Testis (tissue), 3 donors: ENCODE measurements around the gene SMG7. TPM values are rescaled to one million over a fixed set of nuclear protein-coding genes. Genes with fewer than 3 reads are reported as not detected.

Experiments
- DNase-seq: peaks from one replicate; pipeline ENCODE4 v3.0.0-alpha.2; 2019
- H3K27ac ChIP-seq, 2 donors: fragments of 200-600 bp; sonication (generic); one replicate each; pipeline ENCODE4 v1.5.1; 2019
- H3K27me3 ChIP-seq: fragments of 200-600 bp; sonication (generic); one replicate; pipeline ENCODE4 v1.5.1; 2019
- H3K36me3 ChIP-seq: fragments of 200-600 bp; sonication (generic); one replicate; pipeline ENCODE4 v1.5.1; 2017; ENCODE audit warnings: low read depth; ENCODE audit errors: missing control alignments
- H3K4me1 ChIP-seq: fragments of 200-600 bp; sonication (generic); one replicate; pipeline ENCODE4 v1.5.1; 2019
- H3K4me3 ChIP-seq, 2 donors: fragments of 200-600 bp; sonication (generic); one replicate each; pipeline ENCODE4 v1.5.1; 2017 to 2019
- H3K9me3 ChIP-seq: fragments of 200-600 bp; sonication (generic); one replicate; pipeline ENCODE4 v1.5.1; 2017
- POLR2A ChIP-seq: fragments of 450-650 bp; IDR thresholded peaks from one replicate; pipeline ENCODE4 v1.6.1; 2017; ENCODE audit warnings: antibody characterized with exemption, mild to moderate bottlenecking, moderate library complexity
- WGBS, 2 donors: methylation state at CpG; one replicate each; pipeline ENCODE4 v1.1.5; 2018; 5-methylcytosine and 5-hydroxymethylcytosine counted together
- intact Hi-C: fragments of 100-400 bp; cut with DNase I; formaldehyde crosslinking; loops from one replicate; pipeline ENCODE4 v1.15.1; 2023; ENCODE audit warnings: low total_unique reads
- polyA plus RNA-seq: library from polyadenylated mRNA; stranded (reverse); fragments of 350-450 nt; fragmentation: Illumina TruSeq; extraction: RNeasy Lipid Tissue Mini Kit (QIAGEN cat#74804); gene quantifications from one replicate; pipeline ENCODE4 v1.2.3, GENCODE V29; 2014; ENCODE audit warnings: low read depth, low replicate concordance; ENCODE audit not compliant: insufficient read depth
- total RNA-seq, 2 donors: library from RNA; depleted of rRNA; stranded (reverse); fragments of >200 nt; gene quantifications; one replicate each; pipeline ENCODE4 v1.2.3, GENCODE V29; 2016
- TF ChIP-seq, protein P1 (sequence below), 3 experiments: fragments of 450-650 bp in 2 of 3; fragments of 200-600 bp in 1 of 3; sonication (generic) in 1 of 3; IDR thresholded peaks; one replicate each; pipeline ENCODE4 v1.5.1; 2016 to 2019; ENCODE audit warnings: antibody characterized with exemption in 3 of 3, mild to moderate bottlenecking in 2 of 3, moderate library complexity in 1 of 3

SMG7 gene
- total and polyA plus RNA-seq, 3 donors from 2014 or later = 109 to 157 (median 139) TPM

- no peak overlapping the region for H3K4me3 ChIP-seq
- H3K27ac ChIP-seq = no peak overlapping the region
- TF ChIP-seq, protein P1, sequence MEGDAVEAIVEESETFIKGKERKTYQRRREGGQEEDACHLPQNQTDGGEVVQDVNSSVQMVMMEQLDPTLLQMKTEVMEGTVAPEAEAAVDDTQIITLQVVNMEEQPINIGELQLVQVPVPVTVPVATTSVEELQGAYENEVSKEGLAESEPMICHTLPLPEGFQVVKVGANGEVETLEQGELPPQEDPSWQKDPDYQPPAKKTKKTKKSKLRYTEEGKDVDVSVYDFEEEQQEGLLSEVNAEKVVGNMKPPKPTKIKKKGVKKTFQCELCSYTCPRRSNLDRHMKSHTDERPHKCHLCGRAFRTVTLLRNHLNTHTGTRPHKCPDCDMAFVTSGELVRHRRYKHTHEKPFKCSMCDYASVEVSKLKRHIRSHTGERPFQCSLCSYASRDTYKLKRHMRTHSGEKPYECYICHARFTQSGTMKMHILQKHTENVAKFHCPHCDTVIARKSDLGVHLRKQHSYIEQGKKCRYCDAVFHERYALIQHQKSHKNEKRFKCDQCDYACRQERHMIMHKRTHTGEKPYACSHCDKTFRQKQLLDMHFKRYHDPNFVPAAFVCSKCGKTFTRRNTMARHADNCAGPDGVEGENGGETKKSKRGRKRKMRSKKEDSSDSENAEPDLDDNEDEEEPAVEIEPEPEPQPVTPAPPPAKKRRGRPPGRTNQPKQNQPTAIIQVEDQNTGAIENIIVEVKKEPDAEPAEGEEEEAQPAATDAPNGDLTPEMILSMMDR (IDR thresholded peaks at IDR 0.05) = no peak
- no peaks in the 10 kb centered on the region for H3K4me1 ChIP-seq
- intact Hi-C loops = no loop called here
- no peaks in the 10 kb centered on the region for H3K9me3 ChIP-seq
- 64 to 71% methylated on average over 5 of the region's 5 CpGs for WGBS, 2 donors
- DNase-seq = no peak
- H3K27me3 ChIP-seq = no peaks in the 10 kb centered on the region
- no peaks in the 10 kb centered on the region for H3K36me3 ChIP-seq
Measured at GRCh38 chr1:183584147-183584546, 111.8 kb downstream of the SMG7 start.

DNA sequence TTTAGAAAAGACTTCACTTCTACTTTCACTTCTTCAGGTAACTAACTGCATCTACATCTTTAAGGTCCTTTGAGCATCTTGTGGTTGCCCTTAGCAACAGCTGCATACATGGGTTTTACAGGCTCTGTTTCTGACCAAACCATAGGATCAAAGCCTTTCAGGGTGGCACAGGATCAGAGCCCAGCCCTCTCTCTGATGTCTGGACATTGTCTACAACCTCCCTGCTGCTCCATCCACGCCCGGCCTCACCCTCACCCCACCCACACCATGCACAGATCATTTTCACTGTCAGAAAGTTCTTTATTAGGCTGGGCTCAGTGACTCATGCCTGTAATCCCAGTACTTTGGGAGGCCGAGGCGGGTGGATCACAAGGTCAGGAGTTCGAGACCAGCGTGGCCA is 112.7 kb downstream of the SMG7 start:
- no peaks in the 10 kb centered on the region for H3K36me3 ChIP-seq
- no peaks in the 10 kb centered on the region for H3K4me1 ChIP-seq
- no peaks in the 10 kb centered on the region for H3K9me3 ChIP-seq
- no peak for DNase-seq
- 85 to 90% methylated on average over 6 of the region's 6 CpGs for WGBS, 2 donors
- H3K27ac ChIP-seq = no peak overlapping the region
- no peaks in the 10 kb centered on the region for H3K27me3 ChIP-seq
- H3K4me3 ChIP-seq = no peak overlapping the region
- TF ChIP-seq, protein P1 (IDR thresholded peaks at IDR 0.05) = no peak
- TF ChIP-seq POLR2A = no peak
- intact Hi-C loops = no loop called here

DNA sequence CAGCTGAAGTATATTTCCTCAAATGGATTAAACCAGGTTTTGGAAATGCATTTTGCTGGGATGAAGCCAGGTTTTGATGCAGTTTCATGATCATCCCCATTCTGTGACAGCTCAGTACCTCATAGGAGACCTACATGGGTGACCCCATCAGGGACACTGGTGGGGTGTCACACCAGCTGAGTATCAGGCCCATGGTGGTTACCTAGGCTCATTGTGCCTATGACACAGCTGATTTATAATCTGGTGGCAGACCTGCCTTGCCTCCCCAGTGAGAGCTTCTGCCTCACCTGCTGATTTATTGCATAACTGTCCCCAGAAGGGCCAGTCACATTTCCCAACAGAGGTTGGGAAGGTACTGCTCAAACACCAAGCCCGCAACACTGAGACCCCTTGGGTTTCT is 114.2 kb downstream of the SMG7 start:
- Histone ChIP-seq H3K9me3 (no peaks in the 10 kb centered on the region), H3K4me1 (no peaks in the 10 kb centered on the region), H3K36me3 (no peaks in the 10 kb centered on the region), H3K27ac (no peak overlapping the region), H3K27me3 (no peaks in the 10 kb centered on the region), H3K4me3 (no peak overlapping the region)
- 100% methylated on average over 1 of the region's 1 CpG for WGBS, 2 donors
- intact Hi-C loops = no loop called here
- DNase-seq = no peak
- no peak for TF ChIP-seq POLR2A
- TF ChIP-seq, protein P1 (IDR thresholded peaks at IDR 0.05) = no peak

DNA sequence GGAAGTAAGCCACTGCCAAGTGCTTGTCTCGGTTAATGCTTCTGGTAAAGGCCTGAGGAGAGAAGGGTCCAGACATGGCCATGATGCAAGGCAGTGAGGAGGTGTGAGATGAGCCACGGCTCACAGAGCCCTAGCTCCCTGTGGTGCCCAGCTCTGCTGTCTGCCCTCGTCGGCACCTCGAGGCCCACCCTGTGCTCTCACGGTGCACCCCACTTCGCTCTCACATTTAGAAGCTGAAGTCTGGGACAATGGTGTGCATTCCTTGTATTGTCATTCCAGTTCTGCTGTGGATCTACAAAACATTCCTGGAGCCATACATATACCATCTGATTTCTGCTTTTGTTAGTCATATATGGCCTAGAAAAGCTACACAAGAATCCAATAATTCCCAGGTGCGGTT is 114.6 kb downstream of the SMG7 start:
- Histone ChIP-seq H3K4me1 (no peaks in the 10 kb centered on the region), H3K27me3 (no peaks in the 10 kb centered on the region), H3K36me3 (no peaks in the 10 kb centered on the region), H3K9me3 (no peaks in the 10 kb centered on the region), H3K27ac (no peak overlapping the region), H3K4me3 (no peak overlapping the region)
- intact Hi-C loops = no loop called here
- WGBS, 2 donors = 98% methylated on average over 8 of the region's 8 CpGs
- DNase-seq = no peak
- TF ChIP-seq, protein P1 (IDR thresholded peaks at IDR 0.05) = no peak
- TF ChIP-seq POLR2A = no peak

GRCh38 chr1:183588827-183589226 is 116.5 kb downstream of the SMG7 start:
- intact Hi-C loops = no loop called here
- Histone ChIP-seq H3K27ac (no peak overlapping the region), H3K9me3 (no peaks in the 10 kb centered on the region), H3K36me3 (no peaks in the 10 kb centered on the region), H3K4me1 (no peaks in the 10 kb centered on the region), H3K4me3 (no peak overlapping the region), H3K27me3 (no peaks in the 10 kb centered on the region)
- TF ChIP-seq, protein P1 (IDR thresholded peaks at IDR 0.05) = no peak
- no peak for TF ChIP-seq POLR2A
- no peak for DNase-seq
